Dendritic cell treated with granulocyte-macrophage colony-stimulating factor and Interleukin-4, amounts not matched to agents 40 ng/mL and 50 ng/mL, for 4 days (primary cell): ENCODE results near the gene CST2.
"Not testable (repeated sequence)": the region's sequence is repeated elsewhere in the genome, so short reads cannot be mapped to it uniquely, and the experiment has no call there.

Experiments
- H3K27ac Mint-ChIP-seq: one replicate; pipeline ENCODE4 v1.8.0; 2022; ENCODE audit warnings: mild to moderate bottlenecking, mixed read lengths
- H3K27me3 Mint-ChIP-seq: one replicate; pipeline ENCODE4 v1.8.0; 2022; ENCODE audit warnings: mild to moderate bottlenecking, mixed read lengths
- H3K36me3 Mint-ChIP-seq: one replicate; pipeline ENCODE4 v1.8.0; 2022; ENCODE audit warnings: low read depth, mixed read lengths
- H3K4me1 Mint-ChIP-seq: one replicate; pipeline ENCODE4 v1.8.0; 2022; ENCODE audit warnings: low read depth, mixed read lengths
- H3K4me3 Mint-ChIP-seq: one replicate; pipeline ENCODE4 v1.8.0; 2022; ENCODE audit warnings: mild to moderate bottlenecking, moderate library complexity, mixed read lengths
- H3K9me3 Mint-ChIP-seq: one replicate; pipeline ENCODE4 v1.8.0; 2022; ENCODE audit warnings: mixed read lengths
- intact Hi-C: fragments of 100-400 bp; cut with micrococcal nuclease; formaldehyde crosslinking; loops from one replicate; pipeline ENCODE4 v1.15.0; 2022

The CST2 gene

GRCh38 chr20:23782366-23782983 lies 44.1 kb downstream of the CST2 start:
- intact Hi-C loops = no loop called here
- no peaks in the 10 kb centered on the region for H3K9me3 Mint-ChIP-seq
- no peak overlapping the region for H3K4me3 Mint-ChIP-seq
- no peak overlapping the region for H3K27ac Mint-ChIP-seq
- no peaks in the 10 kb centered on the region for H3K4me1 Mint-ChIP-seq
- no peaks in the 10 kb centered on the region for H3K36me3 Mint-ChIP-seq
- peaks cover 1% of the 10 kb centered on the region for H3K27me3 Mint-ChIP-seq

GRCh38 chr20:23778676-23779075 lies 47.9 kb downstream of the CST2 start:
- intact Hi-C loops, H3K36me3 Mint-ChIP-seq, H3K27ac Mint-ChIP-seq, H3K9me3 Mint-ChIP-seq, H3K4me1 Mint-ChIP-seq, H3K4me3 Mint-ChIP-seq, H3K27me3 Mint-ChIP-seq: not testable (repeated sequence)

- H3K9me3 Mint-ChIP-seq, H3K27ac Mint-ChIP-seq, H3K36me3 Mint-ChIP-seq, H3K4me3 Mint-ChIP-seq, H3K4me1 Mint-ChIP-seq, H3K27me3 Mint-ChIP-seq, intact Hi-C loops: not testable (repeated sequence)
Observed at GRCh38 chr20:23777380-23777779, 49.1 kb downstream of the CST2 start.

GRCh38 chr20:23776067-23776771 lies 50.3 kb downstream of the CST2 start:
- Mint-ChIP-seq H3K9me3 (no peaks in the 10 kb centered on the region), H3K27ac (no peak overlapping the region), H3K4me3 (no peak overlapping the region), H3K4me1 (no peaks in the 10 kb centered on the region), H3K36me3 (no peaks in the 10 kb centered on the region), H3K27me3 (peaks cover 5% of the 10 kb centered on the region)
- intact Hi-C loops = no loop called here

- Mint-ChIP-seq H3K4me1 (no peaks in the 10 kb centered on the region), H3K9me3 (no peaks in the 10 kb centered on the region), H3K27ac (no peak overlapping the region), H3K36me3 (no peaks in the 10 kb centered on the region), H3K27me3 (peaks cover 5% of the 10 kb centered on the region), H3K4me3 (no peak overlapping the region)
- intact Hi-C loops = no loop called here
Observed at GRCh38 chr20:23774081-23774480, 52.4 kb downstream of the CST2 start.
